GM23338 (cell line): ENCODE data around the gene GLI3. TPM values are rescaled to one million over a fixed set of nuclear protein-coding genes. Genes with fewer than 3 reads are reported as not detected.

Experiments
- ATAC-seq: fragments of 200-7000 bp; cut with Tn5 transposase; 3 replicates; pipeline ENCODE4 v1.9.1; 2020
- DNase-seq: peaks from one replicate; pipeline ENCODE4 v3.0.0-alpha.2; 2015; ENCODE audit warnings: low spot score
- H2AFZ ChIP-seq: fragments of 200-600 bp; sonication (generic); 2 replicates; pipeline ENCODE4 v1.8.0; 2016; ENCODE audit warnings: antibody characterized with exemption, mild to moderate bottlenecking, moderate library complexity
- H3F3A ChIP-seq: fragments of 200-600 bp; sonication (generic); replicated peaks from 2 replicates; pipeline ENCODE4 v1.8.0; 2017; ENCODE audit warnings: antibody characterized with exemption, mixed run types, low read depth
- H3K27ac ChIP-seq: fragments of 200-600 bp; sonication (generic); 2 replicates; pipeline ENCODE4 v1.6.1; 2016; ENCODE audit warnings: low read depth
- H3K27me3 ChIP-seq: fragments of 200-600 bp; sonication (generic); 2 replicates; pipeline ENCODE4 v1.8.0; 2016; ENCODE audit warnings: mild to moderate bottlenecking, mixed run types, moderate library complexity; ENCODE audit not compliant: insufficient read depth
- H3K36me3 ChIP-seq: fragments of 200-600 bp; sonication (generic); 2 replicates; pipeline ENCODE4 v1.8.0; 2016; ENCODE audit warnings: mild to moderate bottlenecking; ENCODE audit not compliant: insufficient read depth
- H3K4me1 ChIP-seq: fragments of 200-600 bp; sonication (generic); 2 replicates; pipeline ENCODE4 v1.8.0; 2016; ENCODE audit warnings: mild to moderate bottlenecking, moderate library complexity; ENCODE audit not compliant: insufficient read depth
- H3K4me2 ChIP-seq: fragments of 200-600 bp; sonication (generic); 2 replicates; pipeline ENCODE4 v1.7.1; 2017; ENCODE audit warnings: mixed run types
- H3K4me3 ChIP-seq: fragments of 200-600 bp; sonication (generic); 2 replicates; pipeline ENCODE4 v1.6.1; 2016; ENCODE audit warnings: mixed run types
- H3K79me2 ChIP-seq: fragments of 200-600 bp; sonication (generic); replicated peaks from 2 replicates; pipeline ENCODE4 v1.8.0; 2017; ENCODE audit warnings: mild to moderate bottlenecking; ENCODE audit not compliant: insufficient read depth
- H3K9me2 ChIP-seq: fragments of 200-600 bp; sonication (generic); 2 replicates; pipeline ENCODE4 v1.8.0; 2017; ENCODE audit not compliant: insufficient read depth
- H4K20me1 ChIP-seq: fragments of 200-600 bp; sonication (generic); replicated peaks from 2 replicates; pipeline ENCODE4 v1.8.0; 2017; ENCODE audit warnings: mild to moderate bottlenecking; ENCODE audit not compliant: insufficient read depth
- H3K27ac Mint-ChIP-seq: 2 replicates; pipeline ENCODE4 v1.8.0; 2020; ENCODE audit warnings: inconsistent platforms, mild to moderate bottlenecking, moderate library complexity, mixed read lengths
- H3K27me3 Mint-ChIP-seq: 3 replicates; pipeline ENCODE4 v1.8.0; 2022; ENCODE audit warnings: low read depth, mild to moderate bottlenecking, moderate library complexity, mixed read lengths, inconsistent platforms; ENCODE audit not compliant: insufficient read depth, poor library complexity
- H3K36me3 Mint-ChIP-seq: 3 replicates; pipeline ENCODE4 v1.8.0; 2021; ENCODE audit warnings: low read depth, mild to moderate bottlenecking, inconsistent platforms, moderate library complexity, mixed read lengths
- H3K4me1 Mint-ChIP-seq: 3 replicates; pipeline ENCODE4 v1.8.0; 2020; ENCODE audit warnings: mild to moderate bottlenecking, inconsistent platforms, mixed read lengths
- H3K4me3 Mint-ChIP-seq: 3 replicates; pipeline ENCODE4 v1.8.0; 2021; ENCODE audit warnings: moderate library complexity, mild to moderate bottlenecking, inconsistent platforms, mixed read lengths
- H3K9me3 Mint-ChIP-seq: 3 replicates; pipeline ENCODE4 v1.8.0; 2020; ENCODE audit warnings: moderate library complexity, mild to moderate bottlenecking, inconsistent platforms, mixed read lengths
- CTCF ChIP-seq, 2 experiments: fragments of 200-600 bp in 1 of 2; sonication (generic) in 1 of 2; conservative IDR thresholded peaks; 2 replicates each; pipeline versions ENCODE4 v1.5.1 to v1.6.1; 2016 to 2017; ENCODE audit warnings: antibody characterized with exemption in 2 of 2, low read depth in 2 of 2, mild to moderate bottlenecking in 2 of 2, moderate library complexity in 1 of 2
- ETS1 ChIP-seq: IDR thresholded peaks from 2 replicates; pipeline ENCODE4 v1.6.1; 2016; ENCODE audit warnings: antibody characterized with exemption
- EZH2 ChIP-seq: fragments of 200-600 bp; sonication (generic); IDR thresholded peaks from one replicate; pipeline ENCODE4 v1.8.0; 2017; ENCODE audit warnings: antibody characterized with exemption, mild to moderate bottlenecking, low read depth; ENCODE audit not compliant: unreplicated experiment
- EZH2phosphoT487 ChIP-seq: fragments of 200-600 bp; sonication (generic); IDR thresholded peaks from one replicate; pipeline ENCODE4 v1.8.1; 2018; ENCODE audit warnings: antibody characterized with exemption; ENCODE audit not compliant: unreplicated experiment
- JUNB ChIP-seq: IDR thresholded peaks from one replicate; pipeline ENCODE4 v1.6.1; 2016; ENCODE audit warnings: antibody characterized with exemption; ENCODE audit not compliant: unreplicated experiment
- NANOG ChIP-seq: IDR thresholded peaks from 2 replicates; pipeline ENCODE4 v1.6.1; 2016; ENCODE audit warnings: antibody characterized with exemption, borderline replicate concordance
- STAT1 ChIP-seq: IDR thresholded peaks from one replicate; pipeline ENCODE4 v1.6.1; 2016; ENCODE audit warnings: antibody characterized with exemption; ENCODE audit not compliant: unreplicated experiment
- polyA plus RNA-seq: library from polyadenylated mRNA; unstranded; fragments of >200 nt; fragmentation: Nextera tagmentation; extraction: Ambion mirVana; gene quantifications from 2 replicates; pipeline ENCODE4 v1.2.1, GENCODE V29; 2016
- total RNA-seq: library from RNA; depleted of rRNA; stranded (reverse); fragments of >200 nt; shearing (Covaris generic); gene quantifications from 2 replicates; pipeline ENCODE4 v1.2.3, GENCODE V29; 2014
- TF ChIP-seq, protein P1 (sequence below): fragments of 250-450 bp; sonication (Bioruptor Pico); IDR thresholded peaks from 2 replicates; pipeline ENCODE4 v1.5.0; 2020; ENCODE audit warnings: mild to moderate bottlenecking, moderate library complexity
- TF ChIP-seq, protein P2 (sequence below): IDR thresholded peaks from one replicate; pipeline ENCODE4 v1.6.1; 2018; ENCODE audit warnings: antibody characterized with exemption; ENCODE audit not compliant: unreplicated experiment

GLI3 gene
- total and polyA plus RNA-seq, 2 experiments from 2014 or later, result 16.1 to 17.9 TPM

DNA sequence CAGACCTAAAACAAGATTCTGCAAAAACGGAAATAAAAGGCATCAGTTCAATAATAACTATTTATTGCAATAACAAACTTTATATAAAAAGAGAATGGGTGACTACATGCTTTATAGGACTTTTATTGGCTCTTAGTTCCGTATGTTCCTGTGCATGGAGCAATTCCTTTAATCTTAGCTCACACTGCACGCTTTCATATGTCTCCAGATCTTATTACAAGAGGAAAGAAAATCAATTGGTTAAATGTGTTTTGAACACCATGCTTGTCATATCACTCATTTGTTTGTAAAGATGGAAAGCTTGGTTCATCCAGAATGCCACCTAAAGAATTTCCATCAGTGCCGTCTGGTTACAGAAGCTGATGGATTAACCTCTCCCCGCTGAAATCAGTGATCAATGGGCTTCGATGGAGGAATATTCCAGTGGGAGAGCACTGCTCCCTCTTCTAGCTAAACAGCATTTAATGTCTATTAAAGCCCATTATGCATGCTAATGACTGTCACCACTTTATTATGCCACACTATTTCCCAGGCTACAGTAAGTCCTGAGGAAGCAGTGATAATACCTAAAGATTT, 210.3 kb downstream of the GLI3 start:
- H3K4me1 ChIP-seq, result peaks cover 26% of the 10 kb centered on the region
- no peaks in the 10 kb centered on the region for H3F3A ChIP-seq
- no peaks in the 10 kb centered on the region for H3K79me2 ChIP-seq
- H3K36me3 Mint-ChIP-seq, result peaks cover 16% of the 10 kb centered on the region
- H3K4me3 Mint-ChIP-seq, result no peak overlapping the region
- H3K4me2 ChIP-seq, result peak overlapping the region; percentile 17; the same call in 1 of the 2 replicates
- H3K4me3 ChIP-seq, result no peak overlapping the region
- no peak for ATAC-seq
- peaks cover 5% of the 10 kb centered on the region; the same call in 1 of the 2 replicates for H3K36me3 ChIP-seq
- H3K27me3 ChIP-seq, result no peaks in the 10 kb centered on the region
- TF ChIP-seq, protein P1, sequence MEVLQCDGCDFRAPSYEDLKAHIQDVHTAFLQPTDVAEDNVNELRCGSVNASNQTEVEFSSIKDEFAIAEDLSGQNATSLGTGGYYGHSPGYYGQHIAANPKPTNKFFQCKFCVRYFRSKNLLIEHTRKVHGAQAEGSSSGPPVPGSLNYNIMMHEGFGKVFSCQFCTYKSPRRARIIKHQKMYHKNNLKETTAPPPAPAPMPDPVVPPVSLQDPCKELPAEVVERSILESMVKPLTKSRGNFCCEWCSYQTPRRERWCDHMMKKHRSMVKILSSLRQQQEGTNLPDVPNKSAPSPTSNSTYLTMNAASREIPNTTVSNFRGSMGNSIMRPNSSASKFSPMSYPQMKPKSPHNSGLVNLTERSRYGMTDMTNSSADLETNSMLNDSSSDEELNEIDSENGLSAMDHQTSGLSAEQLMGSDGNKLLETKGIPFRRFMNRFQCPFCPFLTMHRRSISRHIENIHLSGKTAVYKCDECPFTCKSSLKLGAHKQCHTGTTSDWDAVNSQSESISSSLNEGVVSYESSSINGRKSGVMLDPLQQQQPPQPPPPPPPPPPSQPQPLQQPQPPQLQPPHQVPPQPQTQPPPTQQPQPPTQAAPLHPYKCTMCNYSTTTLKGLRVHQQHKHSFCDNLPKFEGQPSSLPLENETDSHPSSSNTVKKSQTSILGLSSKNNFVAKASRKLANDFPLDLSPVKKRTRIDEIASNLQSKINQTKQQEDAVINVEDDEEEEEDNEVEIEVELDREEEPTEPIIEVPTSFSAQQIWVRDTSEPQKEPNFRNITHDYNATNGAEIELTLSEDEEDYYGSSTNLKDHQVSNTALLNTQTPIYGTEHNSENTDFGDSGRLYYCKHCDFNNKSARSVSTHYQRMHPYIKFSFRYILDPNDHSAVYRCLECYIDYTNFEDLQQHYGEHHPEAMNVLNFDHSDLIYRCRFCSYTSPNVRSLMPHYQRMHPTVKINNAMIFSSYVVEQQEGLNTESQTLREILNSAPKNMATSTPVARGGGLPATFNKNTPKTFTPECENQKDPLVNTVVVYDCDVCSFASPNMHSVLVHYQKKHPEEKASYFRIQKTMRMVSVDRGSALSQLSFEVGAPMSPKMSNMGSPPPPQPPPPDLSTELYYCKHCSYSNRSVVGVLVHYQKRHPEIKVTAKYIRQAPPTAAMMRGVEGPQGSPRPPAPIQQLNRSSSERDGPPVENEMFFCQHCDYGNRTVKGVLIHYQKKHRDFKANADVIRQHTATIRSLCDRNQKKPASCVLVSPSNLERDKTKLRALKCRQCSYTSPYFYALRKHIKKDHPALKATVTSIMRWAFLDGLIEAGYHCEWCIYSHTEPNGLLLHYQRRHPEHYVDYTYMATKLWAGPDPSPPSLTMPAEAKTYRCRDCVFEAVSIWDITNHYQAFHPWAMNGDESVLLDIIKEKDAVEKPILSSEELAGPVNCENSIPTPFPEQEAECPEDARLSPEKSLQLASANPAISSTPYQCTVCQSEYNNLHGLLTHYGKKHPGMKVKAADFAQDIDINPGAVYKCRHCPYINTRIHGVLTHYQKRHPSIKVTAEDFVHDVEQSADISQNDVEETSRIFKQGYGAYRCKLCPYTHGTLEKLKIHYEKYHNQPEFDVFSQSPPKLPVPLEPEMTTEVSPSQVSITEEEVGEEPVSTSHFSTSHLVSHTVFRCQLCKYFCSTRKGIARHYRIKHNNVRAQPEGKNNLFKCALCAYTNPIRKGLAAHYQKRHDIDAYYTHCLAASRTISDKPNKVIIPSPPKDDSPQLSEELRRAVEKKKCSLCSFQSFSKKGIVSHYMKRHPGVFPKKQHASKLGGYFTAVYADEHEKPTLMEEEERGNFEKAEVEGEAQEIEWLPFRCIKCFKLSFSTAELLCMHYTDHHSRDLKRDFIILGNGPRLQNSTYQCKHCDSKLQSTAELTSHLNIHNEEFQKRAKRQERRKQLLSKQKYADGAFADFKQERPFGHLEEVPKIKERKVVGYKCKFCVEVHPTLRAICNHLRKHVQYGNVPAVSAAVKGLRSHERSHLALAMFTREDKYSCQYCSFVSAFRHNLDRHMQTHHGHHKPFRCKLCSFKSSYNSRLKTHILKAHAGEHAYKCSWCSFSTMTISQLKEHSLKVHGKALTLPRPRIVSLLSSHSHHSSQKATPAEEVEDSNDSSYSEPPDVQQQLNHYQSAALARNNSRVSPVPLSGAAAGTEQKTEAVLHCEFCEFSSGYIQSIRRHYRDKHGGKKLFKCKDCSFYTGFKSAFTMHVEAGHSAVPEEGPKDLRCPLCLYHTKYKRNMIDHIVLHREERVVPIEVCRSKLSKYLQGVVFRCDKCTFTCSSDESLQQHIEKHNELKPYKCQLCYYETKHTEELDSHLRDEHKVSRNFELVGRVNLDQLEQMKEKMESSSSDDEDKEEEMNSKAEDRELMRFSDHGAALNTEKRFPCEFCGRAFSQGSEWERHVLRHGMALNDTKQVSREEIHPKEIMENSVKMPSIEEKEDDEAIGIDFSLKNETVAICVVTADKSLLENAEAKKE (CRISPR knock-in tag), result no peak
- no peak for TF ChIP-seq NANOG
- TF ChIP-seq ETS1, result no peak
- TF ChIP-seq JUNB, result no peak
- TF ChIP-seq STAT1, result no peak
- TF ChIP-seq EZH2phosphoT487, result no peak
- TF ChIP-seq, protein P2, sequence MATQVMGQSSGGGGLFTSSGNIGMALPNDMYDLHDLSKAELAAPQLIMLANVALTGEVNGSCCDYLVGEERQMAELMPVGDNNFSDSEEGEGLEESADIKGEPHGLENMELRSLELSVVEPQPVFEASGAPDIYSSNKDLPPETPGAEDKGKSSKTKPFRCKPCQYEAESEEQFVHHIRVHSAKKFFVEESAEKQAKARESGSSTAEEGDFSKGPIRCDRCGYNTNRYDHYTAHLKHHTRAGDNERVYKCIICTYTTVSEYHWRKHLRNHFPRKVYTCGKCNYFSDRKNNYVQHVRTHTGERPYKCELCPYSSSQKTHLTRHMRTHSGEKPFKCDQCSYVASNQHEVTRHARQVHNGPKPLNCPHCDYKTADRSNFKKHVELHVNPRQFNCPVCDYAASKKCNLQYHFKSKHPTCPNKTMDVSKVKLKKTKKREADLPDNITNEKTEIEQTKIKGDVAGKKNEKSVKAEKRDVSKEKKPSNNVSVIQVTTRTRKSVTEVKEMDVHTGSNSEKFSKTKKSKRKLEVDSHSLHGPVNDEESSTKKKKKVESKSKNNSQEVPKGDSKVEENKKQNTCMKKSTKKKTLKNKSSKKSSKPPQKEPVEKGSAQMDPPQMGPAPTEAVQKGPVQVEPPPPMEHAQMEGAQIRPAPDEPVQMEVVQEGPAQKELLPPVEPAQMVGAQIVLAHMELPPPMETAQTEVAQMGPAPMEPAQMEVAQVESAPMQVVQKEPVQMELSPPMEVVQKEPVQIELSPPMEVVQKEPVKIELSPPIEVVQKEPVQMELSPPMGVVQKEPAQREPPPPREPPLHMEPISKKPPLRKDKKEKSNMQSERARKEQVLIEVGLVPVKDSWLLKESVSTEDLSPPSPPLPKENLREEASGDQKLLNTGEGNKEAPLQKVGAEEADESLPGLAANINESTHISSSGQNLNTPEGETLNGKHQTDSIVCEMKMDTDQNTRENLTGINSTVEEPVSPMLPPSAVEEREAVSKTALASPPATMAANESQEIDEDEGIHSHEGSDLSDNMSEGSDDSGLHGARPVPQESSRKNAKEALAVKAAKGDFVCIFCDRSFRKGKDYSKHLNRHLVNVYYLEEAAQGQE, result no peak
- TF ChIP-seq CTCF (conservative IDR thresholded peaks at IDR 0.05; ENCODE audit: low read depth in 2 of 2), result no peak
- TF ChIP-seq EZH2, result no peak
- DNase-seq, result no peak
- no peaks in the 10 kb centered on the region for H3K9me3 Mint-ChIP-seq
- H3K27ac ChIP-seq, result no peak overlapping the region
- peaks cover 77% of the 10 kb centered on the region for H3K4me1 Mint-ChIP-seq
- H2AFZ ChIP-seq, result no peak overlapping the region
- H4K20me1 ChIP-seq, result no peaks in the 10 kb centered on the region
- peaks cover 10% of the 10 kb centered on the region for H3K27me3 Mint-ChIP-seq
- H3K9me2 ChIP-seq, result no peaks in the 10 kb centered on the region
- no peak overlapping the region for H3K27ac Mint-ChIP-seq
